Measurements from ENCODE around the gene NFE2. TPM values are rescaled to one million over a fixed set of nuclear protein-coding genes. Genes with fewer than 3 reads are reported as not detected.

Gene NFE2
- total and polyA plus RNA-seq, 3 experiments from 2014 or later = not detected

- Histone ChIP-seq H3K9me3 (ENCODE audit: low read length) (no peaks in the 10 kb centered on the region), H3K4me3 (ENCODE audit: low read length) (no peak overlapping the region), H3K27me3 (ENCODE audit: insufficient read depth, low read length, poor library complexity, severe bottlenecking) (no peaks in the 10 kb centered on the region), H3K27ac (ENCODE audit: low read depth, low read length) (no peak overlapping the region), H3K4me1 (ENCODE audit: insufficient read depth, low read length) (no peaks in the 10 kb centered on the region), H3K36me3 (ENCODE audit: insufficient read depth, low read length) (peaks cover 19% of the 10 kb centered on the region)
- peaks cover 8 to 58% (median 14%) of the 10 kb centered on the region in 3 donors for H3K36me3 Mint-ChIP-seq
- DNase-seq = no peak
- no peak overlapping the region for H3K27ac Mint-ChIP-seq
- POLR2A ChIA-PET = no interaction called here
- CTCF ChIA-PET = interaction anchor here (1.7 to 2.3 kb wide), 2 partner anchors 21 to 118 kb away, joined by 5 to 11 read pairs; no protein-coding TSS in a partner anchor
- no peak overlapping the region for H3K4me3 Mint-ChIP-seq
- peaks cover 6 to 13% (median 6%) of the 10 kb centered on the region in 3 donors for H3K4me1 Mint-ChIP-seq
- H3K27me3 Mint-ChIP-seq = no peaks in the 10 kb centered on the region
- no peaks in the 10 kb centered on the region for H3K9me3 Mint-ChIP-seq
These were observed 47.6 kb downstream of the NFE2 start for GRCh38 chr12:54253240-54253639.

- H3K9me3 Mint-ChIP-seq = no peaks in the 10 kb centered on the region
- H3K27me3 Mint-ChIP-seq = no peaks in the 10 kb centered on the region
- no peak overlapping the region for H3K4me3 ChIP-seq (ENCODE audit: low read length)
- no peak overlapping the region for H3K4me3 Mint-ChIP-seq
- POLR2A ChIA-PET = interaction anchor here (0.6 to 1.0 kb wide), 3 partner anchors 28 to 117 kb away, joined by 3 read pairs; partner anchors contain the start of genes CBX5 and HNRNPA1
- no peaks in the 10 kb centered on the region for H3K4me1 ChIP-seq (ENCODE audit: insufficient read depth, low read length)
- peaks cover 3 to 9% (median 7%) of the 10 kb centered on the region in 3 donors for H3K4me1 Mint-ChIP-seq
- peak in 2 of 5 donors; percentile 32 to 45 for DNase-seq
- no peak overlapping the region for H3K27ac ChIP-seq (ENCODE audit: low read depth, low read length)
- no peaks in the 10 kb centered on the region for H3K27me3 ChIP-seq (ENCODE audit: insufficient read depth, low read length, poor library complexity, severe bottlenecking)
- peaks cover 14% of the 10 kb centered on the region for H3K36me3 ChIP-seq (ENCODE audit: insufficient read depth, low read length)
- peaks cover 12 to 58% (median 13%) of the 10 kb centered on the region in 3 donors for H3K36me3 Mint-ChIP-seq
- peak overlapping the region in 1 of 8 donors; percentile 26 for H3K27ac Mint-ChIP-seq
- H3K9me3 ChIP-seq (ENCODE audit: low read length) = no peaks in the 10 kb centered on the region
- CTCF ChIA-PET = interaction anchor here (0.7 to 4.1 kb wide), 25 partner anchors 9 to 414 kb away, joined by 3 to 18 read pairs (median 3); partner anchors contain the start of genes CBX5, COPZ1 and HNRNPA1
These were observed 49.0 kb downstream of the NFE2 start for GRCh38 chr12:54251667-54252284.

- POLR2A ChIA-PET = no interaction called here
- H3K4me1 Mint-ChIP-seq = peaks cover 3 to 9% (median 7%) of the 10 kb centered on the region in 3 donors
- no peak for DNase-seq
- Histone ChIP-seq H3K9me3 (ENCODE audit: low read length) (no peaks in the 10 kb centered on the region), H3K27ac (ENCODE audit: low read depth, low read length) (no peak overlapping the region), H3K4me3 (ENCODE audit: low read length) (no peak overlapping the region), H3K36me3 (ENCODE audit: insufficient read depth, low read length) (peaks cover 7% of the 10 kb centered on the region), H3K27me3 (ENCODE audit: insufficient read depth, low read length, poor library complexity, severe bottlenecking) (no peaks in the 10 kb centered on the region), H3K4me1 (ENCODE audit: insufficient read depth, low read length) (no peaks in the 10 kb centered on the region)
- no peaks in the 10 kb centered on the region for H3K9me3 Mint-ChIP-seq
- H3K27ac Mint-ChIP-seq = no peak overlapping the region
- CTCF ChIA-PET = interaction anchor here (0.8 to 4.1 kb wide), 3 partner anchors 110 to 130 kb away, joined by 3 to 18 read pairs (median 4); no protein-coding TSS in a partner anchor
- H3K27me3 Mint-ChIP-seq = no peaks in the 10 kb centered on the region
- no peak overlapping the region for H3K4me3 Mint-ChIP-seq
- peaks cover 9 to 57% (median 14%) of the 10 kb centered on the region in 3 donors for H3K36me3 Mint-ChIP-seq
These were observed 51.3 kb downstream of the NFE2 start for GRCh38 chr12:54249489-54249888.

GRCh38 chr12:54246011-54246641 lies 54.7 kb downstream of the NFE2 start:
- no peaks in the 10 kb centered on the region for H3K9me3 Mint-ChIP-seq
- H3K36me3 ChIP-seq (ENCODE audit: insufficient read depth, low read length) = peaks cover 15% of the 10 kb centered on the region
- H3K36me3 Mint-ChIP-seq = peaks cover 9 to 61% (median 13%) of the 10 kb centered on the region in 3 donors
- H3K27me3 Mint-ChIP-seq = no peaks in the 10 kb centered on the region
- no peaks in the 10 kb centered on the region for H3K4me1 ChIP-seq (ENCODE audit: insufficient read depth, low read length)
- no peak overlapping the region for H3K27ac Mint-ChIP-seq
- H3K4me1 Mint-ChIP-seq = peaks cover 0 to 5% (median 4%) of the 10 kb centered on the region in 3 donors
- H3K4me3 Mint-ChIP-seq = no peak overlapping the region
- H3K9me3 ChIP-seq (ENCODE audit: low read length) = no peaks in the 10 kb centered on the region
- ChIA-PET CTCF (no interaction called here), POLR2A (interaction anchor here (0.7 kb wide), 1 partner anchor 20 kb away, joined by 10 read pairs; no protein-coding TSS in a partner anchor)
- H3K27me3 ChIP-seq (ENCODE audit: insufficient read depth, low read length, poor library complexity, severe bottlenecking) = no peaks in the 10 kb centered on the region
- H3K4me3 ChIP-seq (ENCODE audit: low read length) = no peak overlapping the region
- no peak for DNase-seq
- no peak overlapping the region for H3K27ac ChIP-seq (ENCODE audit: low read depth, low read length)

Other genes with a start within 250 kb of the NFE2 start
- gene HOXC4, start 247.2 kb downstream of the NFE2 start, total RNA-seq = 1 to 10 TPM; 1.3 to 1.4 TPM
- 0.37 TPM for gene HOXC4, start 247.2 kb downstream of the NFE2 start, polyA plus RNA-seq
- gene SMUG1, start 112.0 kb downstream of the NFE2 start, total RNA-seq = 10 to 100 TPM; 23.3 to 25.2 TPM
- gene SMUG1, start 112.0 kb downstream of the NFE2 start, polyA plus RNA-seq = 24.1 TPM
- gene CBX5, start 20.9 kb downstream of the NFE2 start, total RNA-seq = 10 to 100 TPM; 82.0 to 87.8 TPM
- 19.2 TPM for gene CBX5, start 20.9 kb downstream of the NFE2 start, polyA plus RNA-seq
- 1,000 to 10,000 TPM; 1,970 to 2,000 TPM for gene HNRNPA1, start 20.3 kb downstream of the NFE2 start, total RNA-seq
- 822 TPM for gene HNRNPA1, start 20.3 kb downstream of the NFE2 start, polyA plus RNA-seq
- 100 to 1,000 TPM; 112 to 115 TPM for gene COPZ1, start 24.1 kb upstream of the NFE2 start, total RNA-seq
- 158 TPM for gene COPZ1, start 24.1 kb upstream of the NFE2 start, polyA plus RNA-seq
- gene GPR84, start 63.5 kb upstream of the NFE2 start, total RNA-seq = under 1 TPM; 0.15 to 0.16 TPM
- not detected for gene GPR84, start 63.5 kb upstream of the NFE2 start, polyA plus RNA-seq
- under 1 TPM; 0.77 to 0.78 TPM for gene ZNF385A, start 83.7 kb upstream of the NFE2 start, total RNA-seq
- gene ZNF385A, start 83.7 kb upstream of the NFE2 start, polyA plus RNA-seq = not detected
- gene ITGA5, start 118.3 kb upstream of the NFE2 start, total RNA-seq = 10 to 100 TPM; 23.2 to 25.7 TPM
- gene ITGA5, start 118.3 kb upstream of the NFE2 start, polyA plus RNA-seq = 50.6 TPM
- gene GTSF1, start 172.6 kb upstream of the NFE2 start, total RNA-seq = 10 to 100 TPM in 1 of 2 experiments, 1 to 10 TPM in 1; 8.8 to 10.4 TPM
- 20.0 TPM for gene GTSF1, start 172.6 kb upstream of the NFE2 start, polyA plus RNA-seq
- 10 to 100 TPM; 82.4 to 87.1 TPM for gene NCKAP1L, start 196.7 kb upstream of the NFE2 start, total RNA-seq
- gene NCKAP1L, start 196.7 kb upstream of the NFE2 start, polyA plus RNA-seq = 87.6 TPM
- gene PDE1B, start 248.6 kb upstream of the NFE2 start, total RNA-seq = 1 to 10 TPM; 4.3 to 4.9 TPM
- gene PDE1B, start 248.6 kb upstream of the NFE2 start, polyA plus RNA-seq = 0.33 TPM

Measured in CD8-positive, alpha-beta memory T cell (primary cell).